Ovary (tissue), 9 donors: ENCODE results near the gene DNAJC6. TPM values are rescaled to one million over a fixed set of nuclear protein-coding genes. Genes with fewer than 3 reads are reported as not detected.

Experiments
- DNase-seq, 5 donors: peaks; one replicate each; pipeline ENCODE4 v3.0.0-alpha.2; 2019 to 2020
- H3K27ac ChIP-seq, 2 donors: fragments of 200-600 bp; one replicate each; pipeline versions ENCODE4 v1.5.1 to v1.8.0; 2019 to 2022
- H3K27me3 ChIP-seq: fragments of 200-600 bp; one replicate; pipeline ENCODE4 v1.8.0; 2022
- H3K36me3 ChIP-seq: fragments of 200-600 bp; sonication (generic); one replicate; pipeline ENCODE4 v1.5.1; 2019
- H3K4me1 ChIP-seq: one replicate; pipeline ENCODE4 v1.8.1; 2013; ENCODE audit warnings: mild to moderate bottlenecking, moderate library complexity; ENCODE audit not compliant: insufficient read depth
- H3K4me3 ChIP-seq: fragments of 200-600 bp; sonication (generic); one replicate; pipeline ENCODE4 v1.5.1; 2017
- H3K9me3 ChIP-seq, 2 donors: fragments of 200-600 bp in 1 of 2; sonication (generic) in 1 of 2; one replicate each; pipeline versions ENCODE4 v1.5.1 to v1.8.1; 2013 to 2019; ENCODE audit warnings: mild to moderate bottlenecking in 1 of 2, moderate library complexity in 1 of 2
- EP300 ChIP-seq: sonication (generic); formaldehyde crosslinking; IDR thresholded peaks from one replicate; pipeline ENCODE4 v1.6.1; 2017; ENCODE audit warnings: antibody characterized with exemption
- POLR2A ChIP-seq: fragments of 450-650 bp; IDR thresholded peaks from one replicate; pipeline ENCODE4 v1.6.1; 2017; ENCODE audit warnings: antibody characterized with exemption, mild to moderate bottlenecking, moderate library complexity
- WGBS, 3 donors: extraction: QIAGEN DNeasy Blood & Tissue Kit in 1 of 3; methylation state at CpG; one replicate each; pipeline versions ENCODE4 v1.1.5 to v1.1.7; 2013 to 2017; 5-methylcytosine and 5-hydroxymethylcytosine counted together
- intact Hi-C, 4 donors: fragments of 100-400 bp; cut with DNase I; formaldehyde crosslinking; loops; one replicate each; pipeline versions ENCODE4 v1.11.0 to v1.15.1; 2022 to 2023
- polyA plus RNA-seq, 2 donors: library from polyadenylated mRNA; stranded (reverse); fragments of 200-250 nt in 1 of 2; fragments of 350-450 nt in 1 of 2; fragmentation: Illumina TruSeq in 1 of 2; extraction: RNeasy Lipid Tissue Mini Kit (QIAGEN cat#74804) in 1 of 2; gene quantifications; one replicate each; pipeline ENCODE4 v1.2.3, GENCODE V29; 2013 to 2014
- total RNA-seq, 7 donors: library from RNA; depleted of rRNA in 2 of 7; stranded (reverse); fragments of >200 nt in 2 of 7; fragmentation: NEBNext Ultra II Directional in 3 of 7; extraction: Animal tissue kit (Norgen Biotek cat#: 25700) in 3 of 7; gene quantifications; one replicate each; pipeline versions ENCODE4 v1.1.0 to v1.2.4, GENCODE V29; 2016 to 2023
- TF ChIP-seq, protein P1 (sequence below), 3 donors: fragments of 450-650 bp in 2 of 3; fragments of 200-600 bp in 1 of 3; IDR thresholded peaks; one replicate each; pipeline versions ENCODE4 v1.5.1 to v1.8.0; 2016 to 2022; ENCODE audit warnings: antibody characterized with exemption in 3 of 3, mild to moderate bottlenecking in 1 of 3
- donor health status: DM: no; HTN: no; CAD: no; lungs with moderate emphysema.
- donor health status: DM: no; HTN: no; CAD: no.
- donor health status: Bipolar disorder and iron deficiency.
- donor health status: DM: yes; HTN: yes; CAD: no.
- donor health status: DM: no; HTN: no; CAD: no.
- donor health status: DM: yes; HTN: yes; CAD: no.

The DNAJC6 gene
- total and polyA plus RNA-seq, 9 donors = 0.48 to 2.7 (median 1.5) TPM

DNA sequence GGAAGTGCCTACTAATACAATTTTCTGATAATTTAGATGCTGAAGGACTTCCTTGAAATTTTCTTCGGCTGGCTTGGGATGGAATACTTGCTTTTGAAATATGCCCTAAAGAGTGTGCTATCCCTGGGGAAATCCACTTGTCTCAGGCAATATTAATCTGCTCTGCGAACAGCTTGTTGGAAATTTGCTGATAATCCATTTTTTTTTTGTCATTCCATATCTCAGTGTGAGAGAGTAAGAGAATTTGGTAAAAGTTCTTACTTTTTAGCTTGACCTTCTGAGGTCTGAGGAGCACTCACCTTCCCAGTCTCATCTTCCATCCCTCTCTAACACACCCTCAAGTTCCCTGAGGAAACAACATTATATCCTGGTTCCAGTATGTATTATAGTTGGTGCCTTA lies 36.8 kb downstream of the DNAJC6 start:
- no peak for TF ChIP-seq EP300
- TF ChIP-seq, protein P1, sequence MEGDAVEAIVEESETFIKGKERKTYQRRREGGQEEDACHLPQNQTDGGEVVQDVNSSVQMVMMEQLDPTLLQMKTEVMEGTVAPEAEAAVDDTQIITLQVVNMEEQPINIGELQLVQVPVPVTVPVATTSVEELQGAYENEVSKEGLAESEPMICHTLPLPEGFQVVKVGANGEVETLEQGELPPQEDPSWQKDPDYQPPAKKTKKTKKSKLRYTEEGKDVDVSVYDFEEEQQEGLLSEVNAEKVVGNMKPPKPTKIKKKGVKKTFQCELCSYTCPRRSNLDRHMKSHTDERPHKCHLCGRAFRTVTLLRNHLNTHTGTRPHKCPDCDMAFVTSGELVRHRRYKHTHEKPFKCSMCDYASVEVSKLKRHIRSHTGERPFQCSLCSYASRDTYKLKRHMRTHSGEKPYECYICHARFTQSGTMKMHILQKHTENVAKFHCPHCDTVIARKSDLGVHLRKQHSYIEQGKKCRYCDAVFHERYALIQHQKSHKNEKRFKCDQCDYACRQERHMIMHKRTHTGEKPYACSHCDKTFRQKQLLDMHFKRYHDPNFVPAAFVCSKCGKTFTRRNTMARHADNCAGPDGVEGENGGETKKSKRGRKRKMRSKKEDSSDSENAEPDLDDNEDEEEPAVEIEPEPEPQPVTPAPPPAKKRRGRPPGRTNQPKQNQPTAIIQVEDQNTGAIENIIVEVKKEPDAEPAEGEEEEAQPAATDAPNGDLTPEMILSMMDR (IDR thresholded peaks at IDR 0.05) = no peak
- no peak for TF ChIP-seq POLR2A
- H3K4me3 ChIP-seq = no peak overlapping the region
- H3K27me3 ChIP-seq = no peaks in the 10 kb centered on the region
- no peaks in the 10 kb centered on the region for H3K9me3 ChIP-seq
- WGBS, 3 donors = 81 to 92% (median 90%) methylated on average over 2 of the region's 2 CpGs
- no peaks in the 10 kb centered on the region for H3K36me3 ChIP-seq
- no peak for DNase-seq
- H3K27ac ChIP-seq = no peak overlapping the region
- intact Hi-C loops = no loop called here
- no peaks in the 10 kb centered on the region for H3K4me1 ChIP-seq

DNA sequence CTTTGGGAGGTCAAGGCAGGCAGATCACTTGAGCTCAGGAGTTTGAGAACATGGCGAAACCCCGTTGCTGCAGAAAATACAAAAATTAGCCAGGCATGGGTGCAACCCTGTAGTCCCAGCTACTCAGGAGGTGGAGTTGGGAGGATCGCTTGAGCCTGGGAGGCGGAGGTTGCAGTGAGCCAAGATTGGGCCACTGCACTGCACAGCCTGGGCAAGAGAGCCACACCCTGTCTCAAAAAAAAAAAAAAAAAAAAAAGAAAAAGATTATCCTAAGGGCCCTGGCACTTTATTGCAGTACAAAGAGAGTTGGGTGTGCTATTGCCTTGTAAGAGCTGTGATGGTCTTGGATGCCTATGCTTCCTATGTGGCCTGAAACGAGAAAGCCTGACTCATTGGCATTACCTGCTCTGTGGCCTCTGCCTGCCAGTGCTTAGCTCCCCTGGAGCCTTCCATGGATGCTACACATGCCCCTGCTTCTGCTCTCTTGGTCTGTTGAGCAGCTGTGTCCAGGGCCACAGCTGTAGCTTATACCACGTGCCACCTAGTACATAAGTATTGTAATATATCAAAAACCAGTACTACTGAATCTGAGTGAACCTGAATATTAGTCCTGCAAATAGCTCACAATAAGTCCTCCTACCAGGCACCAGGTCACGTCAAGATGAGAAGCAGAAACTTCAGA lies 45.8 kb downstream of the DNAJC6 start:
- no peak for TF ChIP-seq EP300
- TF ChIP-seq, protein P1 (IDR thresholded peaks at IDR 0.05) = no peak
- intact Hi-C loops = no loop called here
- no peak for DNase-seq

DNA sequence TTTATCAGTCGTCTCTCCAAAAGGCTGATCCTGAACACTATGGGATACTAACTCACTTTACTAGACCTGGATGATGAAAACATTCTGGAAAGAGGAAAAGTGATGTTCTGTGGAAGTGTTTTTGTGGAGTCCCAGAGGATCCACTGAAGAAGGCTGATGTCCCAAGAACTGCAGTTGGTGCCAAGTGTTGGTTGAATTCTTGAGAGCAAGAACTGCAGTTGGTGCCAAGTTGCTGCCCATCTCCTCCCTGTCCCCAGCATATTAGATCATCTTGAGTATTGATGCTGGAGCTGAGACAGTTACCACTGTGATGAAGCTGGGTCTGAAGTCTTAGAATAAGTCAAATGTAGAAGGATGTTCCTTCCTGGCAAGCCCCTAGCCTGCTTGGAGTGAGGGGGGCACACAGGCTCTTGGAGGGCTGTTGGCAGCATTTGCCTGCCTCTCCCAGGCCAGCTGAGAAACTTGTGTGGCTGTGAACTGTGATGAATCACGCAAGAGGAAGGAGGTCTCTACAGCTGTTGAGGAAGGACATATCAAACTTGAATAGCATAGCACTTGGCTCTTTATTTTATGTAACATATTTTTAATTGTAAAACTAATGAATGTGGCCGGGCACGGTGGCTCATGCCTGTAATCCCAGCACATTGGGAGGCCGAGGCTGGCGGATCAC lies 48.1 kb downstream of the DNAJC6 start:
- 88 to 92% (median 90%) methylated on average over 6 of the region's 6 CpGs for WGBS, 3 donors

More for the DNA sequence above, 45.8 kb downstream of the DNAJC6 start:
- Histone ChIP-seq H3K27ac (no peak overlapping the region), H3K4me1 (no peaks in the 10 kb centered on the region), H3K4me3 (no peak overlapping the region), H3K9me3 (no peaks in the 10 kb centered on the region), H3K27me3 (no peaks in the 10 kb centered on the region), H3K36me3 (no peaks in the 10 kb centered on the region)
- 83 to 88% (median 85%) methylated on average over 7 of the region's 7 CpGs for whole genome bisulfite sequencing, 3 donors

DNA sequence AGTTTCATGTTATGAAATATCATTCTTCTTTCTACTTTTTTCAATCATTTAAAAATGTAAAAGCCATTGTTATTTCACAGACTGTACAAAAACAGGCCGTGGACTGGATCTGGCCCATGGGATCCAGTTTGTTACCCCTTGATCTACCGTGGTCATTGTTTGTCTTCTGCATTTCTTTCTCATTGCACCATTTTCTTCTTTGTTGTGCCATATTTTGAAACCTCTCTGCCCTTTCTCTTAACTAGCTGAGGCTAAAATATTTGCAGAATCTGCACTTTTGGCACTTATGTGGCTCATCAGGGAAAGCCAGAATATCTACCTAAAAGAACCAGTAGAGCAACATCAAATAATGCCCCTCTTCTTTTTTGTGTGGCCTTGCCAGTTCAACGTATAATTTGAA lies 50.5 kb downstream of the DNAJC6 start:
- Histone ChIP-seq H3K9me3 (no peaks in the 10 kb centered on the region), H3K36me3 (no peaks in the 10 kb centered on the region), H3K27ac (no peak overlapping the region), H3K27me3 (no peaks in the 10 kb centered on the region), H3K4me1 (no peaks in the 10 kb centered on the region), H3K4me3 (no peak overlapping the region)
- TF ChIP-seq POLR2A = no peak
- no peak for TF ChIP-seq EP300
- TF ChIP-seq, protein P1 (IDR thresholded peaks at IDR 0.05) = no peak
- intact Hi-C loops = no loop called here
- DNase-seq = no peak
- 30 to 36% (median 31%) methylated on average over 3 of the region's 3 CpGs for WGBS, 3 donors

More for the DNA sequence above, 48.1 kb downstream of the DNAJC6 start:
- intact Hi-C loops = no loop called here
- H3K27ac ChIP-seq = no peak overlapping the region
- H3K4me3 ChIP-seq = no peak overlapping the region
- no peak for DNase-seq
- no peaks in the 10 kb centered on the region for H3K9me3 ChIP-seq
- no peaks in the 10 kb centered on the region for H3K4me1 ChIP-seq
- H3K27me3 ChIP-seq = no peaks in the 10 kb centered on the region
- no peaks in the 10 kb centered on the region for H3K36me3 ChIP-seq
- no peak for TF ChIP-seq EP300
- TF ChIP-seq, protein P1 (IDR thresholded peaks at IDR 0.05) = no peak
- TF ChIP-seq POLR2A = no peak
